Measurements from ENCODE around the gene ABCB11.
"Not testable (repeated sequence)": the region's sequence is repeated elsewhere in the genome, so short reads cannot be mapped to it uniquely, and the experiment has no call there.

The ABCB11 gene

DNA sequence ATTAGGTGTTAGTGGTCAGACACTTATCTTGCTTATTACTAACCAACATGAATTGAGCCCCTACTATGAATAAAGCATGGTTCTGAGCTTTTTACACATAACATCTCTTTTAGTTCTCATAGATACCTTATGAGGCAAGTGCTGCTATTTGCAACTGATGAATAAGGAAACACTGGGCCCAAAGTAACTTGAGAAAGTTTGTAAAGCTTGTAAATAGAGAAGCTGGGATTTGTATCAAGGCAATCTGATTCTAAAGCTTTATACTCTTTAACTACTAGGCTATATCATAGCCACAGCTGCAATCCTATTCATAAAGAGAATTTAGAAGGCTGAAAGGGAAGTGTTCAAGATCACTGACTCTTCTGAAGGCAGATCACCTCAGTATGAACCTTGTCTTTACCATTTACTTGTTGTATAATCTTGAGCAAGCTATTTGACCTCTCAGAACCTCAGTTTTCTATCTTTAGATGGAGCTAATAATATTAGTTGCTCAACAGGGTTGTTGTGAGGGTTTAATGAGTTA is 60.4 kb downstream of the ABCB11 start:
- DNase-seq: no peak

- no peak for DNase-seq
These were observed 61.3 kb downstream of the ABCB11 start for GRCh38 chr2:168969865-168970264.

- no peak for DNase-seq
These were observed 62.8 kb downstream of the ABCB11 start for GRCh38 chr2:168968342-168968741.

GRCh38 chr2:168964251-168964807 is 66.8 kb downstream of the ABCB11 start:
- DNase-seq: no peak

- DNase-seq: no peak
These were observed 68.5 kb downstream of the ABCB11 start for GRCh38 chr2:168962636-168963035.

- DNase-seq: no peak
These were observed 69.5 kb downstream of the ABCB11 start for GRCh38 chr2:168961450-168962229.

- DNase-seq: no peak
These were observed 74.7 kb downstream of the ABCB11 start for GRCh38 chr2:168956392-168956791.

GRCh38 chr2:168955321-168955720 is 75.8 kb downstream of the ABCB11 start:
- DNase-seq: no peak

DNA sequence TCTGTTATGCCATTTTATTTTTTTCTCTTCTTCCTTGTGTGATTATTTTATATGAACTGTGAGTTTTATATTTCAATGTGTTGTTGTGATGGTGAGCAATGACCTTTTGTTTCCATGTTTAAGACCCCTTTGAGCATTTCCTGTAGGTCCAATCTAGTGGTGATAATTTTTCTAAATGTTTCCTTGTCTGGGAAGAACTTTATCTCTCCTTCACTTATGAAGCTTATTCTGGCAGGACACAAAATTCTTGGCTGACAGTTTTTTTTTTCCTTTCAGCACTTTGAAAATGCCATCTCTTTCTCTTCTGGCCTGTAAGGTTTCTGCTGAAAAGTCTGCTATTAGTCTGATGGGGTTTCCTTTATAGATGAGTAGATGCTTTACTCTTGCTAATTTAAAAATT is 76.9 kb downstream of the ABCB11 start:
- DNase-seq: no peak

GRCh38 chr2:168952424-168952823 is 78.7 kb downstream of the ABCB11 start:
- DNase-seq: no peak

- DNase-seq: no peak
These were observed 79.3 kb downstream of the ABCB11 start for GRCh38 chr2:168951871-168952270.

- no peak for DNase-seq
These were observed 81.8 kb downstream of the ABCB11 start for GRCh38 chr2:168949324-168949723.

GRCh38 chr2:168948621-168949212 is 82.4 kb downstream of the ABCB11 start:
- DNase-seq: no peak

DNA sequence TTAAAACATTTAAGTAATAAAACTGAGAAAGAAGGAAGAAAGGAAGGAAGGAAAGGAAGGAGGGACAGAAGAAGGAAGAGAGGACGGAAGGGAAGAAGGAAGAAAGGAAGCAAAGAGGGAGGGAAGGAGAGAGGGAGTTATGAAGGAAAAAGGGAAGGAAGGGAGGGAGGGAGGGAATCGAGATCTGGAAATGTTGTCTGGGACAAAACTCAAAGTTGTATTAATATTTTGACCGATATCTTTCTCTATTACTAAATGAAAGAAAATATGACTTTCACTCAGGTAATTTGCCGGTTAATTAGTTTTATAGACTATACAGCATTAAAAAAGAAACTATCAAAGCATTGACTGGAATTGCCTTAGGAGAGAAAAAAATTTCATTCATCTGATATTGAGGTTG is 85.6 kb downstream of the ABCB11 start:
- no peak for DNase-seq

DNA sequence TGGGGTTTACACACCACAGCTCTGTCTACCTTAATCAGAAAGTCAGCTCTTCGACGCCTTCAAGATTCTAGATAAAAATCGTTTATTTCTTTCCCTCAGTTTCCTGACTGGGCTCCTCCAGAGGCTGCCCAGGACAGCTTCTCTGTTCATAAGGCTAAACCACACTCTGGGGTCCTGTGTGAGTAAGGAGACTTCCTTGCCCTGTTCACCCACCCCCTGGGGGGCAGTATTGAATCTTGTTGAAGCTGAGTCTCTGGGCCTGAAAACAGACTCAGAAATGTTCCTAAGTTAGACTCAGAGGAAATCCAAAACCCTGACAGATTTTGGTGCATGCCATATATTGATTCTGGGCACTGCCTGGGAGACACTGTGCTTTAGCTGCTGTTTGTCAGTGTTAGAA is 87.1 kb downstream of the ABCB11 start:
- no peak for DNase-seq

DNA sequence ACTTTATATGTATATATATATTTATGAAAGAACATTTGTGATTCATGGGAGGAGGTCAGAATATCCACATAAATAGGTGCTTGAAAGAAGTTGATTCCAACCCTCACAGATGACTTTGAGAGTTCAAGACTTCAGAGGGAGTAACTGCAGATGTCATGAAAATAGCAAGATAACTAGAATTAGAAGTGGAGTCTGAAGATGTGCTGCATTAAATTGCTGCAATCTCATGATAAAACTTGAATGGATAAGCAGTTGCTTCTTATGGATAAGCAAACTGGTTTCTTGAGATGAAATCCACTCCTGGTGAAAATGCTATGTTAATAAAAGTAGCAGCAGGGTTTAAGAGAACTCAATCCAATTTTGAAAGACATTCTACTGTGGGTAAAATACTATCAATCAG is 89.8 kb downstream of the ABCB11 start:
- no peak for DNase-seq

- DNase-seq: no peak
These were observed 91.2 kb downstream of the ABCB11 start for GRCh38 chr2:168939918-168940317.

GRCh38 chr2:168939061-168939460 is 92.1 kb downstream of the ABCB11 start:
- no peak for DNase-seq

- DNase-seq: no peak
These were observed 95.1 kb downstream of the ABCB11 start for GRCh38 chr2:168935810-168936581.

DNA sequence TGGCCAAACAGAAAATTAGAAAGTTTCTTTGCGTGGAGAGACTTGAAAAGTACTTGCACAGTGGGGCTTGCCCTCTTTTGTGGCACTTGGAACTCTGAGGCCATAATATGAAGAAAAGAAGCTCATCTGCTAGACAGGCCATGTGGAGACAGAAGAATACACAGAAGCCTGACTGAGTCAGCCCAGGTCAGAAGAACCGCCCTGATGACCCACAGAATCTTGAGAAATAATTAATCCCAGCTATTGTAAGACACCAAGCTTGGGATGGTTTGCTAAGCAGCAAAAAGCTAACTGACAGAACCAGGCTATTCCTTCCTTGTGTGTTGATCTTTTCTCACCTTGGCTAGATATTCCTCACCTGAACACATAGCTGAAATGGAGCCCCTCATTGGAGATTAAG is 96.3 kb downstream of the ABCB11 start:
- DNase-seq: no peak

DNA sequence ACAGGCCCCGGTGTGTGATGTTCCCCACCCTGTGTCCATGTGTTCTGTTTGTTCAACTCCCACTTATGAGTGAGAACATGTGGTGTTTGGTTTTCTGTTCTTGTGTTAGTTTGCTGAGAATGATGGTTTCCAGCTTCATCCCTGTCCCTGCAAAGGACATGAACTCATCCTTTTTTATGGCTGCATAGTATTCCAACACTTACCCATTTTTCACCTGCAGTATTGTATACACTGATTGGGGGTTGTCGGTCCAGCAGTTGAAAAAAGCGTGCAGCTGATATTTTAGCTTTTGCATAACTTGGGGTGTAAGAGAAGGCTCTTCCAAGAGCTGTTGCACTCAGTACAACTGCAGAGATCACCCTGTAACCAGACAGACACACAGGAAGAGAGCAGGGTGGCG is 99.0 kb downstream of the ABCB11 start:
- not testable (repeated sequence) for DNase-seq

DNA sequence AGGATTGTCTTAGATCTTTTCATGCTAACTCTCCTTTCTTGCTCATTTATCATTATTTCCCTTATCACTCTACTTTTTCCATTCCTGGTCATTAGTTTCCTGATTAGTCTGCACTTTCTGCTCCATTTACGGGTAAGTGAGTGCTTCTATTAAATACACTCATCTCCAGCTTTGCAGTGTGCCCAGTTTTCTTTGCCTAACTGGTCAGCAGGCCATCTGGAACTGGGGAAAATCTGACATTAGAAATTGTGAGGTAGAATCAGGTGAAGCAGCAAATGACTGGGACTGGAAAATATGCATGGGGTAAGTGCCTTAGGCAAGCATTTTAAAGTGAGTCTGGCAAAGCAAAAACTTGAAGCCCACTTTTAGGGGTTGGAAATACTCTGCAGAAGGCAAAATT is 100.9 kb downstream of the ABCB11 start:
- no peak for DNase-seq

- no peak for DNase-seq
These were observed 102.1 kb downstream of the ABCB11 start for GRCh38 chr2:168929031-168929430.
